IMR-90 (cell line): ENCODE measurements around the gene ZNF512B. TPM values are rescaled to one million over a fixed set of nuclear protein-coding genes. Genes with fewer than 3 reads are reported as not detected.

Experiments
- ATAC-seq: fragments of 200-7000 bp; cut with Tn5 transposase; 2 replicates; pipeline ENCODE4 v1.9.1; 2020; ENCODE audit warnings: low read depth, mild to moderate bottlenecking, moderate library complexity
- BruUV-seq: library from RNA; stranded (reverse); fragments of 400-500 nt; replicated peaks from 2 replicates; lab custom pipeline; 2021; lab: Mats Ljungman, UMichigan
- CTCF ChIA-PET: fragments of 300-600 bp; formaldehyde crosslinking; extraction: SDS; loops from one replicate; lab custom pipeline; 2021; ENCODE audit warnings: antibody characterized with exemption; lab: Yijun Ruan, JAX
- POLR2A ChIA-PET: fragments of 300-600 bp; sonication (Branson Sonifier 250); formaldehyde crosslinking; loops from one replicate; lab custom pipeline; 2022; ENCODE audit warnings: antibody characterized with exemption; ENCODE audit not compliant: unreplicated experiment; lab: Charles Lee
- DNase-seq: peaks from one replicate; pipeline ENCODE4 v3.0.0; 2013
- H2AFZ ChIP-seq: replicated peaks from 2 replicates; pipeline ENCODE3; 2013; ENCODE audit warnings: low read length, mild to moderate bottlenecking; ENCODE audit not compliant: poor library complexity
- H2AK5ac ChIP-seq: 2 replicates; pipeline ENCODE4 v1.6.1; 2013; ENCODE audit warnings: low read depth, low read length, inconsistent platforms
- H2AK9ac ChIP-seq: replicated peaks from 2 replicates; pipeline ENCODE3; 2013; ENCODE audit warnings: mild to moderate bottlenecking, low read depth, low read length, moderate library complexity; ENCODE audit not compliant: poor library complexity
- H2BK120ac ChIP-seq: 2 replicates; pipeline ENCODE4 v1.6.1; 2013; ENCODE audit warnings: low read depth, low read length, inconsistent platforms
- H2BK15ac ChIP-seq: 3 replicates; pipeline ENCODE4 v1.6.1; 2013; ENCODE audit warnings: low read depth, low read length, inconsistent platforms
- H2BK20ac ChIP-seq: 2 replicates; pipeline ENCODE4 v1.6.1; 2013; ENCODE audit warnings: low read depth, mild to moderate bottlenecking, inconsistent platforms, low read length, moderate library complexity
- H2BK5ac ChIP-seq: 2 replicates; pipeline ENCODE4 v1.6.1; 2013; ENCODE audit warnings: mild to moderate bottlenecking, low read depth, low read length, inconsistent platforms; ENCODE audit not compliant: poor library complexity, severe bottlenecking
- H3K14ac ChIP-seq: replicated peaks from 2 replicates; pipeline ENCODE4 v1.6.1; 2013; ENCODE audit warnings: low read depth, low read length, inconsistent platforms
- H3K18ac ChIP-seq: 2 replicates; pipeline ENCODE4 v1.6.1; 2013; ENCODE audit warnings: low read depth, low read length, control low read depth
- H3K23ac ChIP-seq: 2 replicates; pipeline ENCODE4 v1.6.1; 2013; ENCODE audit warnings: low read depth, low read length, inconsistent platforms
- H3K27ac ChIP-seq: 2 replicates; pipeline ENCODE4 v1.5.1; 2013; ENCODE audit warnings: mild to moderate bottlenecking, control low read depth, low read length; ENCODE audit not compliant: insufficient read depth
- H3K27me3 ChIP-seq: 2 replicates; pipeline ENCODE4 v1.6.1; 2013; ENCODE audit warnings: low read length; ENCODE audit not compliant: control insufficient read depth, insufficient read depth
- H3K36me3 ChIP-seq: 2 replicates; pipeline ENCODE4 v1.6.1; 2013; ENCODE audit warnings: low read length, mixed read lengths; ENCODE audit not compliant: control insufficient read depth, insufficient read depth
- H3K4ac ChIP-seq: 2 replicates; pipeline ENCODE4 v1.6.1; 2013; ENCODE audit warnings: low read depth, low read length, inconsistent platforms
- H3K4me1 ChIP-seq: 2 replicates; pipeline ENCODE4 v1.6.1; 2013; ENCODE audit warnings: low read length, mixed read lengths; ENCODE audit not compliant: control insufficient read depth, insufficient read depth
- H3K4me2 ChIP-seq: 2 replicates; pipeline ENCODE4 v1.6.1; 2013; ENCODE audit warnings: low read depth, mild to moderate bottlenecking, control low read depth, low read length, moderate library complexity
- H3K4me3 ChIP-seq: 2 replicates; pipeline ENCODE4 v1.5.1; 2013; ENCODE audit warnings: low read depth, mild to moderate bottlenecking, control low read depth, low read length, moderate library complexity; ENCODE audit not compliant: insufficient read depth
- H3K56ac ChIP-seq: 2 replicates; pipeline ENCODE4 v1.6.1; 2013; ENCODE audit warnings: low read length, inconsistent platforms; ENCODE audit not compliant: insufficient read depth; ENCODE audit errors: extremely low read depth
- H3K79me1 ChIP-seq, 2 experiments: 2 replicates each; pipeline ENCODE4 v1.6.1; 2013; ENCODE audit warnings: low read length in 2 of 2, inconsistent platforms in 1 of 2, low read depth in 1 of 2
- H3K9ac ChIP-seq: 2 replicates; pipeline ENCODE4 v1.6.1; 2013; ENCODE audit warnings: low read depth, low read length, control low read depth
- H3K9me1 ChIP-seq: 2 replicates; pipeline ENCODE4 v1.6.1; 2013; ENCODE audit warnings: low read length, inconsistent platforms; ENCODE audit not compliant: insufficient read depth
- H3K9me3 ChIP-seq: 2 replicates; pipeline ENCODE4 v1.6.1; 2013; ENCODE audit warnings: low read length; ENCODE audit not compliant: control insufficient read depth, insufficient read depth
- H4K20me1 ChIP-seq: 2 replicates; pipeline ENCODE4 v1.6.1; 2013; ENCODE audit warnings: low read length, inconsistent platforms; ENCODE audit not compliant: insufficient read depth
- H4K5ac ChIP-seq: 2 replicates; pipeline ENCODE4 v1.6.1; 2013; ENCODE audit warnings: mild to moderate bottlenecking, low read depth, low read length, control low read depth
- H4K8ac ChIP-seq, 2 experiments: 2 replicates each; pipeline ENCODE4 v1.6.1; 2013; ENCODE audit warnings: low read depth in 2 of 2, low read length in 2 of 2, control low read depth in 1 of 2, inconsistent platforms in 1 of 2
- H4K91ac ChIP-seq: 2 replicates; pipeline ENCODE4 v1.6.1; 2013; ENCODE audit warnings: low read depth, low read length, inconsistent platforms; ENCODE audit not compliant: insufficient read depth
- CEBPB ChIP-seq: IDR thresholded peaks from 2 replicates; pipeline ENCODE4 v1.6.1; 2012; ENCODE audit warnings: low read depth, low read length, improper control_type of control experiment
- MXI1 ChIP-seq: IDR thresholded peaks from 2 replicates; pipeline ENCODE4 v1.6.1; 2012; ENCODE audit warnings: low read depth, mild to moderate bottlenecking, low read length, moderate library complexity, borderline replicate concordance
- RFX5 ChIP-seq: IDR thresholded peaks from 2 replicates; pipeline ENCODE4 v1.8.0; 2012; ENCODE audit warnings: low read depth, mild to moderate bottlenecking, low read length, moderate library complexity
- WGBS, 2 experiments: methylation state at CpG; one replicate each; pipeline versions ENCODE4 v1.1.5 to v1.1.7; 2013; ENCODE audit warnings: missing lambda C conversion rate in 2 of 2; ENCODE audit not compliant: insufficient read length in 1 of 2; ENCODE audit errors: extremely low coverage in 2 of 2; 5-methylcytosine and 5-hydroxymethylcytosine counted together
- dilution Hi-C: fragments of 300-500 bp; cut with HindIII; formaldehyde crosslinking; loops from one replicate; pipeline ENCODE4 v1.14.3; 2018; ENCODE audit warnings: low sequenced_read_pairs; ENCODE audit not compliant: unreplicated experiment
- in situ Hi-C: fragments of 300-500 bp; cut with MboI; formaldehyde crosslinking; loops from 3 replicates; pipeline ENCODE4 v1.14.3; 2019; ENCODE audit warnings: low sequenced_read_pairs, inconsistent platforms, mixed read lengths
- intact Hi-C: fragments of 100-400 bp; cut with micrococcal nuclease; formaldehyde crosslinking; loops from 2 replicates; pipeline ENCODE4 v1.10.0; 2022
- polyA plus RNA-seq, 3 experiments: library from polyadenylated mRNA; depleted of rRNA; stranded (reverse); fragments of >200 nt; gene quantifications; 2 replicates each; pipeline ENCODE4 v1.2.3, GENCODE V29; 2012; ENCODE audit warnings: low replicate concordance in 1 of 3
- total RNA-seq: library from RNA; depleted of rRNA; stranded (reverse); fragments of >200 nt; gene quantifications from 2 replicates; pipeline ENCODE4 v1.2.3, GENCODE V29; 2012

ZNF512B gene
- total and polyA plus RNA-seq, 2 of the 4 experiments (the other 2 are of a cell fraction) = 6.5 to 15.6 TPM

DNA sequence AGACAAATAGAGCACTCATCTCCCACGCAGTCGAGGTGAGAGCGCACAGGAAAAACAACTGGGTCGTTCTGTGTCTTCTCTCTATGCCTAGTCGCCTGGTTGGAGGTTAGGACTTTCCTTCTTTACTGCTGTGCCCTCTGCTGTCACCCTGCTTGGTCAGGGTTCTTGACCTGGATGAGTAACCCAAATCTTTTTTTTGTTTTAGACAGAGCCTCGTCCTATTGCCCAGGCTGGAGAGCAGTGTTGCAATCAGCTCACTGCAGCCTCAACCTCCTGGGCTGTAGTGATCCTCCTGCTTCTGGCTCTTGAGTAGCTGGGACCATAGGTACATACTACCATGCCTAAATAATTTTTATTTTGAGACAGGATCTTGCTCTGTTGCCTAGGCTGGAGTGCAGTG lies 35.7 kb upstream of the ZNF512B start:
- H2BK120ac ChIP-seq = no peak overlapping the region
- peaks cover 57% of the 10 kb centered on the region for H3K36me3 ChIP-seq
- H2AFZ ChIP-seq = no peak overlapping the region
- no peak overlapping the region for H2BK20ac ChIP-seq
- H3K27ac ChIP-seq = no peak overlapping the region
- H2AK5ac ChIP-seq = no peak overlapping the region
- H3K14ac ChIP-seq = no peak overlapping the region
- 100% methylated on average over 2 of the region's 6 CpGs; no CpG with 5 or more reads in 1 of the 2 experiments for WGBS, 2 experiments
- DNase-seq (peak; percentile 16), ATAC-seq (peak; percentile 56)
- in situ Hi-C loops (no loop called here), dilution Hi-C loops (no loop called here), intact Hi-C loops (no loop called here)
- H3K4me1 ChIP-seq = peaks cover 8% of the 10 kb centered on the region; the same call in 1 of the 2 replicates
- ChIA-PET POLR2A (no interaction called here), CTCF (no interaction called here)
- no peak overlapping the region for H3K4me2 ChIP-seq
- H2BK5ac ChIP-seq = no peak overlapping the region
- H3K27me3 ChIP-seq = no peaks in the 10 kb centered on the region
- H3K23ac ChIP-seq = no peak overlapping the region
- no peak overlapping the region for H3K4me3 ChIP-seq
- H2AK9ac ChIP-seq = peak overlapping the region; percentile 52
- no peak overlapping the region for H3K56ac ChIP-seq
- no peak overlapping the region for H4K91ac ChIP-seq
- no peak overlapping the region for H3K18ac ChIP-seq
- peak; percentile 57 for TF ChIP-seq CEBPB
- TF ChIP-seq MXI1 = no peak
- TF ChIP-seq RFX5 = no peak
- H4K8ac ChIP-seq = no peak overlapping the region
- no peak overlapping the region for H3K4ac ChIP-seq
- H3K9me1 ChIP-seq = peaks cover 10% of the 10 kb centered on the region; the same call in 1 of the 2 replicates
- BruUV-seq = no TSS peak
- no peak overlapping the region for H3K9ac ChIP-seq
- H2BK15ac ChIP-seq = no peak overlapping the region
- H3K9me3 ChIP-seq = no peaks in the 10 kb centered on the region
- peaks cover 29 to 56% of the 10 kb centered on the region in 2 experiments for H3K79me1 ChIP-seq
- no peak overlapping the region for H4K5ac ChIP-seq
- peaks cover 34% of the 10 kb centered on the region for H4K20me1 ChIP-seq
